PC-9 (cell line): ENCODE results near the gene LMF1. TPM values are rescaled to one million over a fixed set of nuclear protein-coding genes. Genes with fewer than 3 reads are reported as not detected.
"Not testable (repeated sequence)": the region's sequence is repeated elsewhere in the genome, so short reads cannot be mapped to it uniquely, and the experiment has no call there.

ENCODE experiments used
- BruUV-seq: library from RNA; stranded (reverse); fragments of 400-500 nt; replicated peaks from 2 replicates; lab custom pipeline; 2021; lab: Mats Ljungman, UMichigan
- CTCF ChIA-PET: fragments of 300-600 bp; sonication (Branson Sonifier 250); formaldehyde crosslinking; loops from one replicate; lab custom pipeline; 2022; ENCODE audit warnings: antibody characterized with exemption; lab: Charles Lee
- POLR2A ChIA-PET: fragments of 300-600 bp; sonication (Branson Sonifier 250); formaldehyde crosslinking; loops from one replicate; lab custom pipeline; 2022; ENCODE audit warnings: antibody characterized with exemption; ENCODE audit not compliant: unreplicated experiment; lab: Charles Lee
- DNase-seq, 2 experiments: peaks; one replicate each; pipeline versions ENCODE4 v3.0.0 to v3.0.0-alpha.2; 2015 to 2022; ENCODE audit warnings: mixed read lengths in 1 of 2
- H2AFZ ChIP-seq: fragments of 200-600 bp; sonication (generic); 2 replicates; pipeline ENCODE4 v1.8.1; 2017; ENCODE audit warnings: antibody characterized with exemption
- H3F3A ChIP-seq: fragments of 200-600 bp; sonication (generic); 2 replicates; pipeline ENCODE4 v1.8.1; 2017; ENCODE audit warnings: antibody characterized with exemption, mild to moderate bottlenecking, low read depth; ENCODE audit not compliant: insufficient read depth
- H3K27ac ChIP-seq: fragments of 200-600 bp; sonication (generic); 2 replicates; pipeline ENCODE4 v1.6.1; 2016; ENCODE audit warnings: mixed run types
- H3K27me3 ChIP-seq: fragments of 200-600 bp; sonication (generic); 2 replicates; pipeline ENCODE4 v1.6.1; 2016; ENCODE audit warnings: low read depth, mixed run types; ENCODE audit not compliant: insufficient read depth
- H3K36me3 ChIP-seq: fragments of 200-600 bp; sonication (generic); 2 replicates; pipeline ENCODE4 v1.6.1; 2016; ENCODE audit warnings: low read depth, mixed run types
- H3K4me1 ChIP-seq: fragments of 200-600 bp; sonication (generic); replicated peaks from 2 replicates; pipeline ENCODE4 v1.6.1; 2016; ENCODE audit warnings: mixed run types; ENCODE audit not compliant: insufficient read depth
- H3K4me2 ChIP-seq: fragments of 200-600 bp; sonication (generic); 2 replicates; pipeline ENCODE4 v1.6.1; 2017; ENCODE audit warnings: mixed run types
- H3K4me3 ChIP-seq: fragments of 200-600 bp; sonication (generic); 2 replicates; pipeline ENCODE4 v1.6.1; 2016; ENCODE audit warnings: mixed run types
- H3K79me2 ChIP-seq: fragments of 200-600 bp; sonication (generic); 2 replicates; pipeline ENCODE4 v1.6.1; 2017; ENCODE audit warnings: low read depth, mixed run types
- H3K9me2 ChIP-seq: fragments of 200-600 bp; sonication (generic); 2 replicates; pipeline ENCODE4 v1.8.1; 2017; ENCODE audit warnings: mild to moderate bottlenecking; ENCODE audit not compliant: insufficient read depth
- H3K9me3 ChIP-seq: fragments of 200-600 bp; sonication (generic); 2 replicates; pipeline ENCODE4 v1.8.1; 2016; ENCODE audit warnings: low read depth; ENCODE audit not compliant: insufficient read depth
- H4K20me1 ChIP-seq: fragments of 200-600 bp; sonication (generic); 2 replicates; pipeline ENCODE4 v1.8.1; 2017; ENCODE audit not compliant: insufficient read depth
- CTCF ChIP-seq: fragments of 200-600 bp; sonication (generic); conservative IDR thresholded peaks from 2 replicates; pipeline ENCODE4 v1.6.1; 2017; ENCODE audit warnings: mixed run types, antibody characterized with exemption, mild to moderate bottlenecking, moderate library complexity
- EZH2 ChIP-seq: fragments of 200-600 bp; sonication (generic); IDR thresholded peaks from 2 replicates; pipeline ENCODE4 v1.8.0; 2017; ENCODE audit warnings: antibody characterized with exemption, low read depth
- intact Hi-C: fragments of 100-400 bp; cut with micrococcal nuclease; formaldehyde crosslinking; loops from one replicate; pipeline ENCODE4 v1.10.0; 2022; ENCODE audit not compliant: unreplicated experiment
- total RNA-seq: library from RNA; stranded (reverse); gene quantifications from 2 replicates; pipeline ENCODE4 v1.2.3, GENCODE V29; 2021

LMF1 gene
- total RNA-seq, 1 experiment from 2014 or later, result 31.3 TPM

DNA sequence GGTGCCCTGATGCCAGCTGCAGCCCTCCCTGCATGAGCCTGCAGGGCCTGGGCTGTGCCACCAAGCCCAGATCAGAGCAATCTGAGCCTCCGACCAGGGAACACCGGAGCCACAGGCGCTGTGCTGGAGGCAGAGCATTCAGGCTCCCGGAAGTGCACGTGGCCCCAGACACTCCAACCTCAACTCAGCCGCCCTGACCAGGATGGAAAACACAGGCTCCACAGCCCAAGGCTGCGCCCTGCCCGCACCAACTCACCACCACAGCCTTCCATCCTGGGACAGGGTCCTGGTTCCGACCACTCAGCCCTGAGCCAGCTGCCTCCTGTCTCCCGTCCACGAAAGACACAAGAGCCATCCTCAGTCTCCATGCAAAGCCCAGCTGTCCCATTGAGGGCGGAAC, 18.5 kb downstream of the LMF1 start:
- H3K9me3 ChIP-seq, result no peaks in the 10 kb centered on the region
- H3K4me2 ChIP-seq, result no peak overlapping the region
- no peak overlapping the region for H3K27ac ChIP-seq
- H3K9me2 ChIP-seq, result no peaks in the 10 kb centered on the region
- no peaks in the 10 kb centered on the region for H4K20me1 ChIP-seq
- no peaks in the 10 kb centered on the region for H3K79me2 ChIP-seq
- no peak overlapping the region for H3K4me3 ChIP-seq
- no peak overlapping the region for H2AFZ ChIP-seq
- TF ChIP-seq EZH2 (no peak), CTCF (no peak)
- no peaks in the 10 kb centered on the region for H3K36me3 ChIP-seq
- no peaks in the 10 kb centered on the region for H3K27me3 ChIP-seq
- no peaks in the 10 kb centered on the region for H3F3A ChIP-seq
- no peak for DNase-seq
- no peaks in the 10 kb centered on the region for H3K4me1 ChIP-seq
- ChIA-PET CTCF (no interaction called here), POLR2A (interaction anchor here (0.6 kb wide), 1 partner anchor 12 kb away, joined by 3 read pairs; no protein-coding TSS in a partner anchor)
- no TSS peak for BruUV-seq
- intact Hi-C loops, result no loop called here

- H3K27me3 ChIP-seq, result no peaks in the 10 kb centered on the region
- no peaks in the 10 kb centered on the region for H3K4me1 ChIP-seq
- BruUV-seq, result no TSS peak
- no peak overlapping the region for H3K4me2 ChIP-seq
- H4K20me1 ChIP-seq, result no peaks in the 10 kb centered on the region
- H3K79me2 ChIP-seq, result no peaks in the 10 kb centered on the region
- no peak overlapping the region for H2AFZ ChIP-seq
- no peaks in the 10 kb centered on the region for H3F3A ChIP-seq
- H3K4me3 ChIP-seq, result no peak overlapping the region
- POLR2A ChIA-PET, result no interaction called here
- H3K36me3 ChIP-seq, result no peaks in the 10 kb centered on the region
- intact Hi-C loops, result no loop called here
- no peak for TF ChIP-seq CTCF
- TF ChIP-seq EZH2, result no peak
- no peak overlapping the region for H3K27ac ChIP-seq
- DNase-seq, result no peak
- no peaks in the 10 kb centered on the region for H3K9me3 ChIP-seq
- no peaks in the 10 kb centered on the region for H3K9me2 ChIP-seq
- CTCF ChIA-PET, result no interaction called here
Observed at GRCh38 chr16:951660-952301, 19.0 kb downstream of the LMF1 start.

DNA sequence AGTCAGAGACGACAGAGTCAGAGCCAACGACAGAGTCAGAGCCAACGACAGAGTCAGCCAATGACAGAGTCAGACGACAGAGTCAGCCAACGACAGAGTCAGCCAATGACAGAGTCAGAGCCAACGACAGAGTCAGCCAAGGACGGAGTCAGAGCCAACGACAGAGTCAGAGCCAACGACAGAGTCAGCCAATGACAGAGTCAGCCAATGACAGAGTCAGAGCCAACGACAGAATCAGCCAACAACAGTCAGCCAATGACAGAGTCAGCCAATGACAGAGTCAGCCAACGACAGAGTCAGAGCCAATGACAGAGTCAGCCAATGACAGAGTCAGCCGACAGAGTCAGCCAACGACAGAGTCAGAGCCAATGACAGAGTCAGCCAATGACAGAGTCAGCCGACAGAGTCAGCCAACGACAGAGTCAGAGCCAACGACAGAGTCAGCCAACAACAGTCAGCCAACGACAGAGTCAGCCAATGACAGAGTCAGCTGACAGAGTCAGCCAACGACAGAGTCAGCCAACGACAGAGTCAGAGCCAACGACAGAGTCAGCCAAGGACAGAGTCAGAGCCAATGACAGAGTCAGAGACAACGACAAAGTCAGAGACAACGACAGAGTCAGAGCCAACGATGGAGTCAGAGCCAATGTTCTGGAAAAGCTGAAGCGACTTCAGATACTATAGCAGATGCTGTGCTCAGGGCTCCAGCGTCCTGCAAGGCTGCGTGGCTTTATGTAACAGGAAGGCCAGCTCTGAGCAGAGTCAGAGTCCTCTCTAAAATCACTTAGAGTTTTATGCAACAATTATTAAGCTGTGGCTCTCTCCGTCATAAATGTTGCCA, 19.8 kb downstream of the LMF1 start:
- H3K36me3 ChIP-seq, H3K79me2 ChIP-seq, H3F3A ChIP-seq, BruUV-seq, POLR2A ChIA-PET, H3K9me2 ChIP-seq, H3K4me2 ChIP-seq, H3K4me1 ChIP-seq, H4K20me1 ChIP-seq, DNase-seq, H3K27ac ChIP-seq, intact Hi-C loops, H3K9me3 ChIP-seq, H3K27me3 ChIP-seq, H3K4me3 ChIP-seq, CTCF ChIA-PET, H2AFZ ChIP-seq: not testable (repeated sequence)

- CTCF ChIA-PET, H3K36me3 ChIP-seq, H3F3A ChIP-seq, POLR2A ChIA-PET, H3K27me3 ChIP-seq, BruUV-seq, H3K4me2 ChIP-seq, H3K79me2 ChIP-seq, H3K4me1 ChIP-seq, DNase-seq, H3K9me2 ChIP-seq, H3K27ac ChIP-seq, H3K4me3 ChIP-seq, H4K20me1 ChIP-seq, H2AFZ ChIP-seq, H3K9me3 ChIP-seq, intact Hi-C loops: not testable (repeated sequence)
Observed at GRCh38 chr16:948767-949166, 22.0 kb downstream of the LMF1 start.

GRCh38 chr16:947922-948303, 22.9 kb downstream of the LMF1 start:
- H4K20me1 ChIP-seq, BruUV-seq, H3K27me3 ChIP-seq, H3K4me3 ChIP-seq, H3K79me2 ChIP-seq, intact Hi-C loops, H3K4me1 ChIP-seq, CTCF ChIA-PET, H2AFZ ChIP-seq, H3F3A ChIP-seq, H3K4me2 ChIP-seq, H3K9me3 ChIP-seq, POLR2A ChIA-PET, H3K27ac ChIP-seq, DNase-seq, H3K36me3 ChIP-seq, H3K9me2 ChIP-seq: not testable (repeated sequence)
